Naive thymus-derived CD4-positive, alpha-beta T cell (primary cell): Measurements from ENCODE around the gene GDPD5. TPM values are rescaled to one million over a fixed set of nuclear protein-coding genes. Genes with fewer than 3 reads are reported as not detected.
A peak's percentile ranks its signal among the peaks of the same experiment; 100 is the strongest.

Experiments
- ATAC-seq: fragments of 150-1000 bp; cut with Tn5 transposase; 2 replicates; pipeline ENCODE4 v1.10.0; 2021; ENCODE audit warnings: mild to moderate bottlenecking, moderate library complexity
- CTCF ChIA-PET: fragments of 350-600 bp; sonication (Branson Sonifier 250); formaldehyde crosslinking; loops from one replicate; lab custom pipeline; 2021; ENCODE audit warnings: antibody characterized with exemption; lab: Charles Lee
- POLR2A ChIA-PET: fragments of 350-600 bp; sonication (Branson Sonifier 250); formaldehyde crosslinking; loops from one replicate; lab custom pipeline; 2021; ENCODE audit warnings: antibody characterized with exemption, inconsistent platforms; lab: Charles Lee
- DNase-seq, 9 donors: peaks; one replicate each; pipeline versions ENCODE4 v3.0.0 to v3.0.0-alpha.2; 2020 to 2022; ENCODE audit warnings: mixed read lengths in 1 of 9
- H3K27ac ChIP-seq: one replicate; pipeline ENCODE4 v1.7.0; 2013; ENCODE audit warnings: mild to moderate bottlenecking, low read depth, low read length, moderate library complexity
- H3K27me3 ChIP-seq, 2 donors: one replicate each; pipeline ENCODE4 v1.7.0; 2013; ENCODE audit warnings: low read length in 2 of 2, mild to moderate bottlenecking in 2 of 2, moderate library complexity in 2 of 2; ENCODE audit not compliant: control insufficient read depth in 2 of 2, insufficient read depth in 2 of 2
- H3K36me3 ChIP-seq, 3 experiments: 1 replicate in 2 of 3; 2 replicates in 1 of 3; pipeline ENCODE4 v1.7.0; 2013; ENCODE audit warnings: low read length in 3 of 3, mild to moderate bottlenecking in 3 of 3, moderate library complexity in 1 of 3; ENCODE audit not compliant: insufficient read depth in 3 of 3, control insufficient read depth in 2 of 3
- H3K4me1 ChIP-seq, 2 donors: one replicate each; pipeline ENCODE4 v1.7.0; 2013; ENCODE audit warnings: low read length in 2 of 2, mild to moderate bottlenecking in 2 of 2, moderate library complexity in 1 of 2; ENCODE audit not compliant: control insufficient read depth in 2 of 2, insufficient read depth in 2 of 2
- H3K4me3 ChIP-seq: 2 replicates; pipeline ENCODE4 v1.7.0; 2013; ENCODE audit warnings: mild to moderate bottlenecking, low read length
- H3K9me3 ChIP-seq, 3 experiments: 1 replicate in 2 of 3; 2 replicates in 1 of 3; pipeline ENCODE4 v1.7.0; 2013; ENCODE audit warnings: low read length in 3 of 3; ENCODE audit not compliant: control insufficient read depth in 2 of 3
- H3K27ac Mint-ChIP-seq, 9 donors: one replicate each; pipeline ENCODE4 v1.8.0; 2020 to 2022; ENCODE audit warnings: mixed read lengths in 9 of 9, mild to moderate bottlenecking in 8 of 9, moderate library complexity in 5 of 9, inconsistent platforms in 2 of 9
- H3K27me3 Mint-ChIP-seq, 5 donors: one replicate each; pipeline ENCODE4 v1.8.0; 2021 to 2022; ENCODE audit warnings: mixed read lengths in 5 of 5, mild to moderate bottlenecking in 1 of 5
- H3K36me3 Mint-ChIP-seq, 5 donors: one replicate each; pipeline ENCODE4 v1.8.0; 2020 to 2022; ENCODE audit warnings: mixed read lengths in 5 of 5, mild to moderate bottlenecking in 3 of 5, inconsistent platforms in 1 of 5
- H3K4me1 Mint-ChIP-seq, 7 donors: one replicate each; pipeline ENCODE4 v1.8.0; 2020 to 2022; ENCODE audit warnings: mixed read lengths in 7 of 7, mild to moderate bottlenecking in 3 of 7, inconsistent platforms in 1 of 7
- H3K4me3 Mint-ChIP-seq, 10 donors: one replicate each; pipeline ENCODE4 v1.8.0; 2020 to 2022; ENCODE audit warnings: mild to moderate bottlenecking in 10 of 10, mixed read lengths in 10 of 10, moderate library complexity in 6 of 10, inconsistent platforms in 2 of 10
- H3K9me3 Mint-ChIP-seq, 11 donors: one replicate each; pipeline ENCODE4 v1.8.0; 2020 to 2022; ENCODE audit warnings: mixed read lengths in 11 of 11, mild to moderate bottlenecking in 4 of 11, inconsistent platforms in 1 of 11, moderate library complexity in 1 of 11
- intact Hi-C, 2 donors: fragments of 100-400 bp; cut with micrococcal nuclease; formaldehyde crosslinking; loops; one replicate each; pipeline ENCODE4 v1.15.1; 2023
- polyA plus RNA-seq, 2 donors: library from polyadenylated mRNA; unstranded; fragments of 300-500 nt; fragmentation: Illumina TruSeq; gene quantifications; one replicate each; pipeline ENCODE4 v1.2.3, GENCODE V29; 2021
- total RNA-seq, 6 experiments: library from RNA in 5 of 6; stranded (reverse) in 5 of 6; gene quantifications; 1 replicate in 5 of 6; 2 replicates in 1 of 6; pipeline ENCODE4 v1.2.3 and lab custom pipeline; 2021 to 2026

GDPD5 gene
- total and polyA plus RNA-seq, 7 experiments from 2014 or later = 3.9 to 50.3 (median 21.1) TPM

- POLR2A ChIA-PET = no interaction called here
- H3K27me3 Mint-ChIP-seq = peaks cover 0 to 6% (median 0%) of the 10 kb centered on the region in 5 donors
- Histone ChIP-seq H3K4me1 (peaks cover 0 to 11% of the 10 kb centered on the region in 2 donors), H3K4me3 (no peak overlapping the region), H3K27me3 (no peaks in the 10 kb centered on the region), H3K36me3 (no peaks in the 10 kb centered on the region), H3K9me3 (no peaks in the 10 kb centered on the region), H3K27ac (no peak overlapping the region)
- CTCF ChIA-PET = no interaction called here
- DNase-seq (no peak), ATAC-seq (no peak)
- peak overlapping the region in 1 of 10 donors; percentile 2 for H3K4me3 Mint-ChIP-seq
- H3K27ac Mint-ChIP-seq = peak overlapping the region in 2 of 9 donors; percentile 7 to 48
- H3K9me3 Mint-ChIP-seq = no peaks in the 10 kb centered on the region
- H3K36me3 Mint-ChIP-seq = no peaks in the 10 kb centered on the region
- intact Hi-C loops = no loop called here
- peaks cover 0 to 46% (median 10%) of the 10 kb centered on the region in 7 donors for H3K4me1 Mint-ChIP-seq
Observed at GRCh38 chr11:75537740-75538139, 12.0 kb upstream of the GDPD5 start.

- H3K4me3 Mint-ChIP-seq = peak overlapping the region in 2 of 10 donors; percentile 2 to 42
- intact Hi-C loops = no loop called here
- H3K9me3 Mint-ChIP-seq = no peaks in the 10 kb centered on the region
- H3K9me3 ChIP-seq = no peaks in the 10 kb centered on the region
- peak; percentile 81 for ATAC-seq
- peaks cover 0 to 6% (median 0%) of the 10 kb centered on the region in 5 donors for H3K27me3 Mint-ChIP-seq
- H3K4me3 ChIP-seq = no peak overlapping the region
- H3K36me3 Mint-ChIP-seq = no peaks in the 10 kb centered on the region
- H3K4me1 ChIP-seq = peaks cover 4 to 15% of the 10 kb centered on the region in 2 donors
- peaks cover 4 to 51% (median 15%) of the 10 kb centered on the region in 7 donors for H3K4me1 Mint-ChIP-seq
- peak in 1 of 9 donors; percentile 53 for DNase-seq
- no peaks in the 10 kb centered on the region for H3K36me3 ChIP-seq
- H3K27ac Mint-ChIP-seq = peak overlapping the region in 3 of 9 donors; percentile 7 to 59 (median 41)
- H3K27me3 ChIP-seq = no peaks in the 10 kb centered on the region
- ChIA-PET CTCF (interaction anchor here (0.5 to 1.1 kb wide), 3 partner anchors 93 to 297 kb away, joined by 3 to 4 read pairs (median 3); no protein-coding TSS in a partner anchor), POLR2A (no interaction called here)
- H3K27ac ChIP-seq = no peak overlapping the region
Observed at GRCh38 chr11:75536786-75537641, 11.3 kb upstream of the GDPD5 start.

- Mint-ChIP-seq H3K27ac (no peak overlapping the region), H3K36me3 (no peaks in the 10 kb centered on the region), H3K4me1 (peaks cover 8 to 69% (median 22%) of the 10 kb centered on the region in 7 donors), H3K27me3 (peaks cover 0 to 6% (median 0%) of the 10 kb centered on the region in 5 donors), H3K4me3 (no peak overlapping the region), H3K9me3 (no peaks in the 10 kb centered on the region)
- H3K27ac ChIP-seq = no peak overlapping the region
- no peaks in the 10 kb centered on the region for H3K9me3 ChIP-seq
- intact Hi-C loops = no loop called here
- DNase-seq (no peak), ATAC-seq (no peak)
- ChIA-PET CTCF (interaction anchor here (8.7 to 8.8 kb wide), 2 partner anchors 90 to 148 kb away, joined by 93 to 147 read pairs; no protein-coding TSS in a partner anchor), POLR2A (interaction anchor here (0.8 kb wide), 1 partner anchor 9 kb away, joined by 3 read pairs; the partner anchor contains the start of gene GDPD5)
- no peak overlapping the region for H3K4me3 ChIP-seq
- no peaks in the 10 kb centered on the region for H3K36me3 ChIP-seq
- H3K4me1 ChIP-seq = peaks cover 5 to 16% of the 10 kb centered on the region in 2 donors
- no peaks in the 10 kb centered on the region for H3K27me3 ChIP-seq
Observed at GRCh38 chr11:75535071-75535470, 9.3 kb upstream of the GDPD5 start.

- Histone ChIP-seq H3K4me1 (peaks cover 5 to 16% of the 10 kb centered on the region in 2 donors), H3K36me3 (no peaks in the 10 kb centered on the region), H3K27me3 (no peaks in the 10 kb centered on the region), H3K27ac (no peak overlapping the region), H3K4me3 (no peak overlapping the region), H3K9me3 (no peaks in the 10 kb centered on the region)
- no peaks in the 10 kb centered on the region for H3K9me3 Mint-ChIP-seq
- H3K27me3 Mint-ChIP-seq = peaks cover 0 to 6% (median 0%) of the 10 kb centered on the region in 5 donors
- intact Hi-C loops = loop anchor here in 1 of 2 donors (5.0 kb wide), 1 partner anchor 207 kb away; no protein-coding TSS in a partner anchor
- no peak overlapping the region for H3K4me3 Mint-ChIP-seq
- POLR2A ChIA-PET = interaction anchor here (0.8 to 1.2 kb wide), 2 partner anchors 9 to 88 kb away, joined by 3 to 5 read pairs; partner anchors contain the start of gene GDPD5
- no peak overlapping the region for H3K27ac Mint-ChIP-seq
- ATAC-seq (no peak), DNase-seq (no peak)
- CTCF ChIA-PET = interaction anchor here (0.8 to 8.8 kb wide), 5 partner anchors 26 to 148 kb away, joined by 3 to 147 read pairs (median 4); no protein-coding TSS in a partner anchor
- H3K4me1 Mint-ChIP-seq = peaks cover 8 to 69% (median 22%) of the 10 kb centered on the region in 7 donors
- H3K36me3 Mint-ChIP-seq = no peaks in the 10 kb centered on the region
Observed at GRCh38 chr11:75534259-75535069, 8.7 kb upstream of the GDPD5 start.

- intact Hi-C loops = loop anchor here in 1 of 2 donors (2.0 to 5.0 kb wide), 2 partner anchors 29 to 207 kb away; partner anchors contain the start of gene SERPINH1
- Histone ChIP-seq H3K9me3 (no peaks in the 10 kb centered on the region), H3K27ac (no peak overlapping the region), H3K36me3 (no peaks in the 10 kb centered on the region), H3K27me3 (no peaks in the 10 kb centered on the region), H3K4me1 (peaks cover 5 to 16% of the 10 kb centered on the region in 2 donors), H3K4me3 (no peak overlapping the region)
- DNase-seq (no peak), ATAC-seq (no peak)
- ChIA-PET POLR2A (interaction anchor here (1.2 kb wide), 1 partner anchor 87 kb away, joined by 5 read pairs; no protein-coding TSS in a partner anchor), CTCF (interaction anchor here (0.8 to 8.8 kb wide), 5 partner anchors 27 to 147 kb away, joined by 3 to 147 read pairs (median 4); no protein-coding TSS in a partner anchor)
- H3K27me3 Mint-ChIP-seq = peaks cover 0 to 6% (median 0%) of the 10 kb centered on the region in 5 donors
- no peaks in the 10 kb centered on the region for H3K36me3 Mint-ChIP-seq
- H3K27ac Mint-ChIP-seq = no peak overlapping the region
- no peaks in the 10 kb centered on the region for H3K9me3 Mint-ChIP-seq
- H3K4me1 Mint-ChIP-seq = peaks cover 8 to 69% (median 22%) of the 10 kb centered on the region in 7 donors
- no peak overlapping the region for H3K4me3 Mint-ChIP-seq
Observed at GRCh38 chr11:75533896-75534258, 8.1 kb upstream of the GDPD5 start.
